ENCODE measurements around the gene CLDN25. TPM values are rescaled to one million over a fixed set of nuclear protein-coding genes. Genes with fewer than 3 reads are reported as not detected.

The CLDN25 gene
- total and polyA plus RNA-seq, 2 experiments from 2014 or later: not detected

- no peak for TF ChIP-seq ZNF462 (CRISPR knock-in tag; IDR thresholded peaks at IDR 0.05)
- no peak for TF ChIP-seq ZNF114 (CRISPR knock-in tag; IDR thresholded peaks at IDR 0.05)
Measured at GRCh38 chr11:113818426-113818825, 38.8 kb downstream of the CLDN25 start (continued).

- Histone ChIP-seq H3K27ac (ENCODE audit: low read depth) (peak overlapping the region; percentile 7; the same call in 1 of the 2 replicates), H3F3A (replicated peaks; ENCODE audit: low read depth) (no peaks in the 10 kb centered on the region), H2AFZ (no peak overlapping the region), H3K27me3 (ENCODE audit: insufficient read depth) (no peaks in the 10 kb centered on the region), H3K36me3 (ENCODE audit: insufficient read depth) (peaks cover 69% of the 10 kb centered on the region), H4K20me1 (replicated peaks; ENCODE audit: insufficient read depth) (0 out of 2 replicates have a peak, but pooled peaks cover 3% of the 10 kb centered on the region), H3K9me2 (ENCODE audit: insufficient read depth) (no peaks in the 10 kb centered on the region), H3K79me2 (replicated peaks; ENCODE audit: insufficient read depth) (peaks cover 13% of the 10 kb centered on the region), H3K4me2 (no peak overlapping the region), H3K4me3 (no peak overlapping the region), H3K4me1 (ENCODE audit: insufficient read depth) (no peaks in the 10 kb centered on the region)
- no peaks in the 10 kb centered on the region for H3K27me3 Mint-ChIP-seq (ENCODE audit: insufficient read depth, low read depth, poor library complexity)
- no peaks in the 10 kb centered on the region; the same call in 2 of the 3 replicates for H3K9me3 Mint-ChIP-seq
- no peak overlapping the region for H3K4me3 Mint-ChIP-seq
- DNase-seq (ENCODE audit: low spot score): no peak
- H3K27ac Mint-ChIP-seq: no peak overlapping the region
- no peaks in the 10 kb centered on the region for H3K4me1 Mint-ChIP-seq
- ATAC-seq: no peak
- peaks cover 86% of the 10 kb centered on the region for H3K36me3 Mint-ChIP-seq (ENCODE audit: low read depth)
- no peak for TF ChIP-seq REST (IDR thresholded peaks at IDR 0.05; ENCODE audit: unreplicated experiment)
- TF ChIP-seq EZH2phosphoT487 (IDR thresholded peaks at IDR 0.05; ENCODE audit: unreplicated experiment): no peak
- no peak for TF ChIP-seq JUNB (IDR thresholded peaks at IDR 0.05; ENCODE audit: unreplicated experiment)
- no peak for TF ChIP-seq ZNF462 (CRISPR knock-in tag; IDR thresholded peaks at IDR 0.05)
Measured at GRCh38 chr11:113827477-113827876, 47.9 kb downstream of the CLDN25 start.

All from GM23338 (cell line).